Hematopoietic multipotent progenitor cell treated with erythropoietin and hydrocortisone succinate and interleukin-3 and kit ligand, for 8 days (in vitro differentiated cells): ENCODE results near the gene TACC3.

Experiments
- DNase-seq: peaks from one replicate; pipeline ENCODE4 v3.0.0-alpha.2; 2015

The TACC3 gene

DNA sequence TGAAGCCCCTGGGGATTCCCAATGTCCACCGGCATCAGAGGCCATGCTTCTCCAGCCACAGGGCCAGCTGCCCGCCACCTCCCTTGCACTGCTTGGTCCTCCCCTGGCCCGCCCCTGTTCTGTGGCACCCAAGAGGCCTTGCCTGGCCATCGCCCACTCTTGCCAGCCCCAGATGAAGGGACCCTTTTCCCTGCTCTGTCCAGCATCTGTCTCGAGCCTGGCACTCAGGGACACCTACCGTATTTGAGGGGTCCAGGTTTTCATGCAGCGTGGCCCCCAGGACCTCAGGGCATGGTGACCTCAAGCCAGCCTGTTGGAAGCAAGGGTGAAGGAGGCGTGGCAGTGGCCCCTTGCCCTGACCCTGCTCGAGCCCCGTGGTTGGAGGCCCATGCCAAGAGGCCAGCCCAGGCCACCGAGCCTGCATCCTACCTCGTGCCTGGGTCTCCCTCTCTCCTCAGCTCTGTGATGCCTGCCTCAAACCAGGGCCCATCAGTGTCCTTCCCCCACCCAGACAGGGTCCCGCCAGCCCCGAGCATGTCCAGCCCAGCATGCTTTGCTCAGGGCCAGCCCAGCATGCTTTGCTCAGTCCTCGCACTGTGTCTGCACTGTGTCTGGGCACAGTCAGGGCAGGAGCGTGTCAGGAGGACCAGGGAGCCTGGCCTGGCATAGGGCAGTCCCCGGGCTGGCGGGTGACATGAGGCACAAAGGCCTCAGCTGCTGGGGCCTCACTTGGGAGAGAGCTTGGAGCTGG, 57.5 kb downstream of the TACC3 start:
- DNase-seq: no peak

DNA sequence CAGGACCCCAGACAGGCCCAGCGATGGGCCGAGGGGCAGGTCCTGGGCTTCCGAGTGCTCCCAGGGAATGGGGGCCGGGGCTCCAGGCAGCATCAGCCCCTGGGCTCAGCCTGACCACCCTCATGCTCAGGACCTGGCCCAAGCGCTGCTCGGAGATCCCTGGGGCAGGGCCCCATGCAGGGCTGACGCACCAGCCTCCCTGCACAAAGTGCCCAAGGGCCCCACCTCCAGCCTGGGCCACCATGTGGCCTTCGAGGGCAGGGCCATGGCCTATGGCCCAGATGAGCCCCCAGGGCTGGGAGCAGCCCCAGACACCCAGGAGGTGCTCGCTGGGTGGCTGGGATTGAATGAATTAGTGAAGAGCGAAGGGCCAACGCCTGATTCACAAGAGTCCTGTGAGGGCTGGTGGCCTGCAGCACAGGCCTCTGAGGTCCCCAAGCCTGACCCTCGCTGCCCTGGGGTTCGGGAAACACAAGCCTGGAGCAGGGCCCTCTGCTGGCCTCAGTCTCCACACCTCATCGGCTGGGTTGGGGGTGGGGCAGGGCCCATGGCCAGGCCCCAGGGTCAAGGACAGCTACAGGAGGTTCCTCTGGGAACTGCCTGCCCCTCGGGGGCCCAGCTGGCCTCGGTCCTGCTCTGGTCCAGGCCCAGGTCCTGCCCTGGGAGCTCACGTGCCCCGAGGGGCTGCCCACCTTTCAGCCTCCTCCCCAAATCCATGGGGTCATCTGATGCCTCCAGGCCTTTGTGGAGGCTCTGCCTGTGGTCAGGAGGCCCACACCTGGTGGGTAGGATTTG, 58.5 kb downstream of the TACC3 start:
- DNase-seq: no peak

DNA sequence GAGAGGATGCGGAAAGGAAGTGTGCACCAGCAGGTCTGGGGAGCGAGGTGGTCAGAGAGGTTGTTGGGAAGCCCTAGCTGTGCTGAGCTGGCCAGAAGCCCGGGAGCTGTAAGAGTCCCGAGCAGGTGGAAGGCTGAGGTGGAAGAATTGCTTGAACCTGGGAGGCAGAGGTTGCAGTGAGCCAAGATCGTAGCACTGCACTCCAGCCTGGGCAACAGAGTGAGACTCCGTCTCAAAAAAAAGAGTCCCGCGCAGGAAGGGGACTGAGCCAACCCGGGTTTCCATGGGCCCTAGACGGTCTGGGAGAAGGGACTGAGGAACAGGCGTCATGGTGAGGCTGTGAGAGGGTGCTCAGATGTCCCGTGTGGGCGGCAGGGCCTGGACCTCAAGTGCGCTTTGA, 59.1 kb downstream of the TACC3 start:
- no peak for DNase-seq

DNA sequence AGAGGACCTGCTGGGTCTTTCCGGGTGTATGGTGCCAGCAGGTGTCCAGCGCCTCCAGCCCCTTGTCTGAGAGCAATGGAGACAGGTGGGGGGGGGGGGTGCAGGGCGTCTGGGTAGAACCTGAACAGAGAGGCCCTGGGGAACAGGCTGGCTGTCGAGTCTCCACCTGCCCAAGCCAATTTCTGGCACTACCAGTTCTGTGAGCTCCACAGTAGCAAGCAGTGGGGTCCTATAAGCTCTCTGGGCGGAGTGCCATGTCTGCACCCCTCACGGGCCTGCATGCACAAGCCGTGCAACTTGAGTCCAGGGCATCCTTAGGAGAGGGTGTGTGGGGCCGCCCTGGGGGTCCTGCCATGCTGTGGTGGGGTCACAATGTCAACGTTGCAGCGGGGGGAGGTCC, 61.7 kb downstream of the TACC3 start:
- DNase-seq: no peak

DNA sequence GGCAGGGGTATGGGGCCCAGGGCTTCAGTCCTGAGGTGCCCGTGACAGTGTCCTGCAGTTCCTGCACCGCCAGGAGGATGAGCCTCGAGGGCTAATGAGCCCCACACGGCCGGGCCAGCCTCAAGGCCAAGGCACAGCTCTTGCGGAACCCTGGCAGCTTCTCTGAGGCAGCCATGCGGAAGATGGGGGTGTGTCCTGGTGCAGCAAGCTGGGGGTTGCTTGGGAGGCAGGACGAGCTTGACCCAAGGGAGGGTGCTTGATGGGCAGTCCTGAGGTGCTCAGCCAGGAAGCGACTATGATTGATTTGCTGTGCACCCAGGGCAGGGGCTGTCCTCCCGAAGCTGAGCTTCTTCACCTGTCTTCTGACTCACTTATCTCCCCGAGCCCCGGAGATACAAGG, 62.6 kb downstream of the TACC3 start:
- no peak for DNase-seq

DNA sequence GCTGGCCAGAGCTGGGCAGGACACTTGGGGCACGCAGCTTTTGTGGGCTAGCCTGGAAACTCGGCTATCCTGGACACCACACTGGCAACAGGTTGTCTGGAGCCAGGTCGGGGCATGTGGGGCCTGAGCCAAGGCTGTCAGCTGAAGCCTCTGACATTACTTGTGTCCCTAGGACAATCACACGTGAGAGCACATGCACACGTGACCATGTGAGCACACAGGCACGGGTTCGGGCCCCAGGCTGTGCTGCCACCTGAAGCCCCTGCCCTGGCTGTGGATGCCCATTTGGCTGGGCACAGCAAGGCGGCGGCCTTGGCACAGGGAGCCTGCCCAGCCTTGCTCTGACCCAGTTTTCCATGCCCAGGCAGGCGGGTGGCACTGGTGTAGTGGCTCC, 63.1 kb downstream of the TACC3 start:
- DNase-seq: no peak

DNA sequence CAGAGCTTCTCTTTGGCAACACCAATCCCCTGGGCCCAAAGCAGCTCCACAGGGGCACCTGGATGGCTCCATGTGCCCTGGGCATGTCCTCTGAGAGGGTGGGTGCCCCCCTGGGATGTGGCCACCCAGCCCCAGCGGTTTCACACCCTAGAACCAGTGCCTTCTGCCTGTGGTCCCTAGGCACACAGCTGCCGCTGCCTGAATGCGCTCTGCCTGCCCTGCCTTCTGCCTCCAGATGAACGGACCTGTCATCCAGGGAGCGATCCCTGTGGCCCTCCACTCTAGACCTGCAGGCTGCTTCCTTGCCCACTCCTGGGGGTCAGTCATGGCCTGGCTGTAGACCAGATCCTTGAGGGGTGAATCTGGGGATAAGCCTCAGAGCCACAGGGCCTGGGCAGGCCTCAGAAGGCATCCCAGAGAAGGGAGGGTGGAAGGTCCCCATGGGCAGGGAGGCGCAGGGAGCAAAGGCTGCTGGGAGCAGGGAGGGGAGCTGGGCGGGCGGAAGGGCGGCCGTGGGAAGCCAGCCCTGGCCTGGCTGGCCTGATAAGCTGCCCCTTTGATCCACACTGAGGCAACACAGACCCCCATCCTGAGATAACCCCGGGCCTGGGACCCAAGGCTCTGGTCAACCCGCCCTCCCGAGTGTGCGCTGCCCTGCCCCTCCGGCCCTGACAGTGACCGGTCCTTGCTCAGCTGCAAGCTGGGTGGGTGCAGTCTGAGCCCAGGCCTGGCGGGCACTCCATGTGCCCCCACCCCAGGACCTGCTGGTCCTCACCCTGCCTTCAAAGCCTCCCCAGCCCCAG, 63.7 kb downstream of the TACC3 start:
- peak; percentile 80 for DNase-seq

DNA sequence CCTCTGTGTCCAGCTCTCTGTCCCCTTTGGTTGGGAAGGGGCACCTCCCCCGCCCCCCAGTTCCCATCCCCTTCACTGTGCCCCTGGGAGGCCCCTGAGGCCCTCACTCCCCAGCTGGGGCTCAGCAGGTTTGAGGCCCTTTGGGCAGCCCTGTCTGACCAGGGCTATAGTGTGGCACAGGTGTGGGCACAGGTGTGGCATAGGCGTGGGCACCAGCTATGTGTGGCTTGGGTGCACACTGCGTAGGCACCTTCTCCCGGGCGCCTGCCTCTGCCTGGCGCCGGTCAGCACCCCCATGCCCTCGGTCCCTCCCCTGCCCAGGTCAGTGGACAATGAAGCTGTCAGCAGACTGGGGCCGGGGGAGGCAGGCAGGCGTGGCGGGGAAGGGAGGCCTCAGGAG, 64.3 kb downstream of the TACC3 start:
- no peak for DNase-seq

DNA sequence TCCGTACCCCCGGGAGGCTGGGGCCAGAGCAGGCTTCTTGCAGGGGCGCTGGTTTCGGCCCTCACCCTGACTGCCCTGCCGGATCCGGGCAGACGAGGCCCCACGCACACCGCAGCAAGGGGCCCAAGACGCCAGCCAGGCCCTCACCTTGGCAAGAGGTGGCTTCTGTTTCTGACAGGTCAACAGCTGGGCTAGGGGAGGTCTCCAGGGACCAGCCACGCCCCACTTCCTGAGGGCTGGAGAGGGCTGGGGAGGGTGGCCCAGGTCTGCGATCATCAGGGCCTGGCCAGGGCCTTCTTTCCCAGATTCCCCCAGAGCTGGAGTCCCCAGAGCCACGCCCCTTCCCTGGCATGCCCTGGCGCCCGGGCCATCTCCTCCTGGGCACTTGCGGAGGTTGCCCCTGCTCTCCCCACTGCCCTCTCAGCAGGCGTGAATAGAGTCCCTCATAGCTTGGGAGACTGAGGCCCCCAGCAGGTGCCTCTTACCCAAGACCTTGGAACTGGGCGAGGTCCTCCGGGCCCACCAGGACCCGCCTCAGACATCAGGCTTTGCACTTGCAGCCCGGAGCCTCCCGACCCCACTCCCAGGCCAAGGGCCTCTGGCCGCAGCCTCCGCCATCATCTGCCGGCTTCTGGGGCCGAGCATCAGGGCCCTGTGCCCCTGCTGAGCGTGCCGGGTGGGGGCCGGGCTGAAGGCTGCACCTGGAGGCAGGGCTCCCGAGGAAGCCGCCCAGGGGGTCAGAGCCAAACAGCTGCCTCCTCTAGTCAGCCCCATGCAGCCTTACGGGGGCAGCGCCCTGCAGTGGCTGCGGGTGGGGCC, 65.4 kb downstream of the TACC3 start:
- no peak for DNase-seq

DNA sequence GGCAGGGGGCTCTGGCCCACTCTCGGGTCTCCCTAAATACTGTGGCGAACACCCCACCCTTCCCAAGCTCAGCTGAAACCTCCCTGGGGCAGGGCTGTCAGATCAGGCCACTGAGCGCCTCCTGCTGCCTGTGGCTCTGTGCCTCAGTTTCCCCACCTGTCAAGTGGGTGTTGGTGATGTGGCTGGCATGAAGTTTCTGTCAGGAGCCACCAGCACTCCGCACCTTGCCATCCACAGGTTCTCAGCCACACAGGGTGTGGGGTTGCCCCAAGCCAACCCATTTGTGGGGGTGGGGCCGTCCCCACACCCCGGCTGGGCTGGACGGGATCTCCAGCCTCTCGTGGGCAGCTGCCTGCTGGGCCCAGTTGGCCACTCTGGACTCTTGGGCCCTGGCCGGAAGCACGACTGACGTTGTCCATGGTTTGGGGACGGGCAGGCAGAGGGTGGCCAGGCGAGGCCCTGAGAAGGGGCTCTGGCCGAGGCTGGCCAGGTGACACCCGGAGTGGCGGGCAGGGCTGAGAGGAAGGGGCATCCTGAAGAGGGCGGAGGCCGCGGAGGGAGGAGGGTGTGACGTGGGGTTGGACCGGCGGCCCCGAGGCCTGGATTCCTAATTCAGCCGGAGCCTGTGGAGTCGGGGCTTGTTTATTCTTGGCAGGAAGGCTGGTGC, 66.2 kb downstream of the TACC3 start:
- no peak for DNase-seq

DNA sequence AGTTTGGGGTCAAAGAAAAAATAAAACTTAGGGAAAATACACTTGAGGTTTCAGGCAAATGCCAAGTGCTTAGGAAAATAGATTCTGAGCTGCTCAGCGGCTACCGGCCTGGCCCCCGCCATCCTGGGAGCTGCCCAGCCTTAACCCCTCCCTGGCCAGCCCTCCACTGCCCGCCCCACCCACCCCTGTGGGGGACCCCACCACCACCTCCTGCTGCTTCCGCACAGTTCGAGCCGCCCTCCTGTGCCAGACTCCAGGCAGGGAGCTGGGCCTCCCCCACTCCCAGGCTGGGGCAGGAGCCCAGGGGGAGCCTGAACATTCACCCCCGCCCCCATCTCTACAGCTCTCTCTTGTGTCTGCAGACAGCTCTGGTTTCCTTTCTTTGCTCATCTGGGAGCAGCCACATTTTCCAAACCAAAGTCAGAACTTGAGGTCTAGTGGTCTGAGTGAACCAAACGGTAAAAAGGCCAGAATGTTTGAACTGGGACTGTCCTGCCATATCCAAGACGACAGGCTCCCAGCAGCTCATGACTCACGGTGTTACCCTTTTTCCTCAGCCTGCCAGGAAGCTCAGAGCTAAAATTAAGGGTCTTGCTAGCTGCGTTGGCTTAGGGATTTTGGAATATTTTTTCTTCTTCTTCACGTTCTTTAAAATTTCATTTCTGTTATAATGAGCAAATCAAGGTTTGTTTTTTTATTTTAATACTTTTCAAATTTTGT, 67.1 kb downstream of the TACC3 start:
- DNase-seq: no peak

DNA sequence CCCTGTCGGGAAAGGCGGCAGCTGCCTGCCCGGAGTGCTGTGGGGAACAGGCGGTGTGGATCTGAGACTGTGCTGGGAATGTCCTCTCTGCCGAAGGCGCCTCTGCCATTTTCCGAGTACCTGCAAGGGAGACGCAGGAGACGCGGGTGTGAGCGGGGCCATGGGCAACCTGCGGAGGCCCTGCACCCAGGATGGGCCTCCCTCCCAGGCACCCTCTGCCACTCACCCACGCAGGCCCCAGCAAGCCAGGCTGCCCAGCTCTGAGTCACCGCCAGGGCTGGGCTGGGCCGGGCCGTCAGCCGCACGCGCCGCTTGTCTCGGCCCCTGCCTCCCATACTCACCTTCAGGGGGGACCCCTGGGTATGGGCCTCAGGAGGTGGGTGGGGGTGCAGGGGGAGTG, 68.2 kb downstream of the TACC3 start:
- DNase-seq: no peak

DNA sequence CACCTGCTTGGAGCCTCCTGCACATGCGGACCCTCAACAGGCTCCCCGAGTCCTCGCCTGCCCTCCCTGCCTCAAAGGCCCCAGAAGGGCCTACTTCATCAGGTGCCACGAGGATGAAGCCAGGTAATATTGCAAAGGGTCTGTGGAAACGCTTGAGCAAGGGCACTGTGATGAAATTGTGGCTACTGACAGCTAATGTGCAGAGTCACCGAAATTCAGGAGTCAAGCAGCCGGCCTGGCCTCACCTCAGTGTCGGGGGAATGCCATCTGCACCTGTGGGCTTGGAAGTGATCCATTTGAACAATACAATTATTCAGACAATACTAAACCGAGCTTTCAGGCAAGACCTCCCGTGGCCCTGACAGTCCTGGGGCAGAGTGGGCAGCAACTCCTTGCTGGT, 68.7 kb downstream of the TACC3 start:
- no peak for DNase-seq

DNA sequence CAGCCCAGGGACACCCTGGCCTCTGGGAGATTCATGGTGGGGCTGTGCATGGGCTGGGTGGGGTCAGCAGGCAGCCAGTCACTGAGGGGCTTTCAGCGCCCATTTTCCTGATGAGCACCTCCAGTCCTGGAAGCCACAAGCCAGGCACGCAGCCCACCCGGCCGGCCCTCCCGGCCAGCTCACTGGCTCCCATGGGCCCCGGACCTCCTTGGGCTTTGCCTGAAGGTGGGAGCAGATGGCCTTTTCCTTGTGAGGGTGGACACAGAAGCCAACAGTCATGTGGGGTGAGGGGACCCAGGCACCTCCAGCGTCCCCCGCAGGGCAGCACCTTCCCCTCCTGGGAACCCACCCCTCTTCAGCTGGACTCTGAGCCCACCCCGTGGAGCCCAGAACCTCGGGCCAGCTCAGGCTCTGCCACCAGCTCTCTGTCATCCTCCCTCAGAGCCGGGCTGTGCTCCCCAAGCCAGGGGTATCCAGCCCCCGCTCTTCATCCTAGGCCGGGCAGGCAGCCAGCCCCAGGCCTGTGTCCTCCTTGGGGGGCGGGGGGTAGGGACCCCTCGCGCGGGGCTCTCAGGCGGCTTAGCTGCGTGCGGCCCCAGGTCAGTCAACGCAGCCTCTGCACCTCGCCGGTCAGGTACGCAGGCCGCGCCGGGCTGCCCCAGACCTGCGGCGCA, 71.0 kb downstream of the TACC3 start:
- DNase-seq: no peak

DNA sequence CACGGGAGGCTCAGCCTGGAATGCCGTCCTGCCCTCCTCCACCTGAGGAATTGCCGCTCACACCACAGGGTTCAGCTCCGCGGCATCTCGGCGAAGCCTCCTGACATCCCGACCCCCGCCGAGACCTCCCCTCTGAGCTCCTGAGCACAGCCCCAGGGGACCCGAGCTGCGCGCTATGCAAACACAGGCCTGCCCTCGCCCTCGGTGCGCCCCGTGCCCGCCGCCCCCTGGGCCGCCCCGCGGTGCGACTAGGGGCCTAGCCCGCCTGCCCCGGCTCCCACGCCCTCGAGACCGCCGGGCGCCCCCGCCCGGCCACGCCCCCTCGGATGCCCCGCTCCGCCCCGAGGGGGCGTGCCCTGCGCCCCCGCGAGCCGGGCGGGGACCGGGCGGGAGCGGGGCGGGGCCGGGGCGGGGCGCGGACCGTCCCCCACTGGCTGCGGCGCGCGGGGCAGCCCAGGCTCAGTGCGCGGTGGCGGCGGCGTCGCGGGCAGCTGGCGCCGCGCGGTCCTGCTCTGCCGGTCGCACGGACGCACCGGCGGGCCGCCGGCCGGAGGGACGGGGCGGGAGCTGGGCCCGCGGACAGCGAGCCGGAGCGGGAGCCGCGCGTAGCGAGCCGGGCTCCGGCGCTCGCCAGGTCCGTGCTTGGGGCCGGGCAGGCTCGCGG, 71.6 kb downstream of the TACC3 start, which contains the start of gene FGFR3:
FGFR3 (plus strand) TSS at position 462 of the 664 bp plus-strand sequence. CDS start 642 bp downstream, outside the sequence.
- DNase-seq: peak; percentile 44

DNA sequence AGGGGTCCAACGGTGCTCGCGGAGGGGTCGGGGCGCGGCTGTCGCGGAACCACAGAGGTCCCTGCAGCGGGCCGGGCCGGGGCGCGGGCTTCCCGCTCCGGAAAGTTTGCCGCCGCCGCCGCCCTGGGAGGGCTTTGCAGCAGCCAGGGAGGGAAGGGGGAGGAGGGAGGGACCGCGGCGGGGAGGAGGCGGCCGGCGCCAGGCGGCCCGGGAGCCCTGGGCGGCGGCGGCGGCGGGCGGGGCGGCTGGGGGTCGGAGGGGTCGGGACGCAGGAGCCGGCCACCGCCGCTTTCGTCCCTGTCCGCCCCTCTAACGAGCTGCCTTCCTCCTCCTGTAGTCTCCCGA, 72.1 kb downstream of the TACC3 start:
- peak; percentile 27 for DNase-seq

DNA sequence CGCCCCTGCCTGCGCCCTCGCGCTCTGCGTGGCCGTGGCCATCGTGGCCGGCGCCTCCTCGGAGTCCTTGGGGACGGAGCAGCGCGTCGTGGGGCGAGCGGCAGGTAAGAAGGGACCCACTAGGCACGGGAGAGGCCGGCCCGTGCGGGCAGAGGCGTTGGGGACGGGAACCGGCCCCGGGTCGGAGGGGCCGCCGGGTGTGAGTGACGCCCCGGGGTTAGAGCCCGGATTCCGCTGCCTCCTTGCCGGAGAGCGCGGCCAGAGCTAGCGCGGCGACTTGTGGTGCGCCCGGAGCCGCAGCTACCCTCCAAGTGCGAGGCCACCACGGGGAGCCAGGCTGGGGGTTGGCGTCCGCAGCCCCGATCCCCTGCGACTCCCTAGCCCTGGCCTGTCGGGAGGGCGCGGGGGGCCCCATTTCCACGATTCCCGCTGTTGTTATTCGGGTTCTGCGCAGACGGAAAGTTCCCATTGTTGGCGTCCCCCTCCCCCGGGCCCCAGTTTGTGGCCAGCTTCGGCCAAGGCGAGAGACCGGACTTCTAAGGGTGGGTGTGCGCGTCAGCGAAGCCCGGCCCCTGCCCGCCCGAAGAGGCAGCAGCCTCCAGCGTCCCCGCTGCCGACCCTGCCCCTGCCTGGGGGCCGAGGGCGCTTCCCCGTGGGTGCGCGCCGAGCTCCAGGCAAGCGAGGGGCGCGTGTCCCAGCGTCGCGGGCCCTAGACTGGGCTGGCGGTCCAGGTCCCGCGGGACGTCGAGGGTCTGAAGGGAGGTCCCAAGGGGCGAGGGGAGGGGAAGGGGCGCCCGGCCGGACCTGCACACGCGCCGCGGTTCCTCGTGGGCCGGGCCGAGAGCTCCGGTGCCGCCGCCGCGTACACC, 72.9 kb downstream of the TACC3 start:
- peak; percentile 12 for DNase-seq
